ENCODE results near the gene KIAA2012.
"Not testable (repeated sequence)": the region's sequence is repeated elsewhere in the genome, so short reads cannot be mapped to it uniquely, and the experiment has no call there.

KIAA2012 gene

DNA sequence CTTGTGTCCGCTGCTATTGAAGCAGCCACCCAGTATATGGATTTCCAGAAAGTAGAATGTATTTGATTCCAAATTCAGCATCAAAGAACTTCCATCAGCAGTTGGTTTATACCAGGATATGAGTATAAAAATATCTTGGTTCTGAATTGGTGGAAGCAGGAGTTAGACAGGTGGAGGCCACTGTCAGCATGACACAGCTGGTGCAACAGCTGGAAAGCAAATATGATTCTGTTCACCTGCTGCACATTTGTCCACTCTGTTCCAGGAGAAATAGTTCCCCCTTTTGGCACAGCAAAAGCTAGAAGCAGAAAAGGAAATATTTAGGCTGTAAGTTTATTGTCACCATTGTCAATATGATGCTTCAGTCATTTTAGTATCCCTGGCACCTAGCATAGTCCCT is 41.2 kb downstream of the KIAA2012 start:
- no peak for DNase-seq (ENCODE audit: extremely low read depth in 1 of 2, low read depth in 1 of 2)

- DNase-seq (ENCODE audit: extremely low read depth in 1 of 2, low read depth in 1 of 2), result no peak
These were observed 41.7 kb downstream of the KIAA2012 start for GRCh38 chr2:202114795-202115194.

DNA sequence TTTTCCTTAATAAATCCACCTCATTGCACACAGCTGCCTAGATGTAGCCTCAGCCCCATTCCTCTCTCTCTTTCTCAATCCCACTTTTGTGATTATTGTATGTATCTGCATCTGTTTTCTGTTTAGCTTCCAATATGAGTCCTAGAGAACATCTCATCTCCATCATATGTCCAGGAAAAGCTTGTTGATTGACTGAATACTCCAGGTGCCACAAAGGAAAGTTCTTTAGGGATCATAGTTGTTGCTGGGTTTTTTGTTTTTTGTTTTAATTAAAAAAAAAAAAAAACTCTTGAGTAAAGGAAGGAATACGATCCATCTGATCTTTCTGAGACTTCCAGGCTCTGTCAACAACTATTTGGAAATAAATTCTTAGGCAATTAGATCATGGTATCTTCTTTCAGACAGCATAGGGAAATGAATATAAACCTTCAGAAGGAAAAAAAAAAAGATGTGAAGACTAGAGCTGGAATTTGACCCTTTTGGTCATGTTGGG is 42.5 kb downstream of the KIAA2012 start:
- no peak for DNase-seq (ENCODE audit: extremely low read depth in 1 of 2, low read depth in 1 of 2)

DNA sequence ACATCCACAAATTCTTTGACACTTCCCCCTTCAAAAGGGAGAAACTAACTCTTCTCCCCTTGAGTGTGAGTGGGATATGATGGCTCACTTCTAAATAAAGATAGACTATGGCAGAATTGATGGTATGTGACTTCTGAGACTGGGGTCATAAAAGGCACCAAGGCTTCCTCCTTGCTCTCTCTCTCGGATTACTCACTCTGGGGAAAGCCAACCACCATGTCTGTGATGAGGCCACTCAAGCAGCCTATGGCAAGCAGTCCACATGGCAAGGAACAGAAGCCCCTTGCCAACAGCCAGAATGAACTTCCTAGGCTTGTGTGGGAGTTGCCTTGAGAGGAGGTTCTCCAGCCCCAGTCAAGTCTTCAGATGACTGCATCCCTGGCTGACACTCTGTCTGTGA is 43.6 kb downstream of the KIAA2012 start:
- no peak for DNase-seq (ENCODE audit: extremely low read depth in 1 of 2, low read depth in 1 of 2)

GRCh38 chr2:202118168-202118567 is 45.1 kb downstream of the KIAA2012 start:
- no peak for DNase-seq (ENCODE audit: extremely low read depth in 1 of 2, low read depth in 1 of 2)

GRCh38 chr2:202120828-202121227 is 47.8 kb downstream of the KIAA2012 start:
- DNase-seq (ENCODE audit: extremely low read depth in 1 of 2, low read depth in 1 of 2), result no peak

GRCh38 chr2:202121532-202122162 is 48.6 kb downstream of the KIAA2012 start:
- no peak for DNase-seq (ENCODE audit: extremely low read depth in 1 of 2, low read depth in 1 of 2)

DNA sequence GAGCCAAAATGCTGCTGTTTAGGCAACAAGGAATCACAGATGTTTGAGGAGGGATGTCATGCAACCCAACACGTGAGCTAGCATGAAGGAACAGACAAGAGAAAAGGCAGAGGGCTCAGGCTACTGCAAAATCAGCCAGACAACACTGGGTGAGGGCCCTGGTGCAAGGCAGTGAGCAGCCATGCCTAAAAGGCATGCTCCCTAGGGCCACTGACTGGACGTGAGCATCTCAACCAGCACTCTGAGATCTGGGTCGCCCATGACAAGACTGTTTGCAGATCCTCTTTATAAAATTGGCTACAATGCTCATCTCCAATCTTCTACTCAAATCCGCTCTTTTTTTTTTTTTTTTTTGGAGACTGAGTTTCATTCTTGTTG is 49.1 kb downstream of the KIAA2012 start:
- no peak for DNase-seq (ENCODE audit: extremely low read depth in 1 of 2, low read depth in 1 of 2)

DNA sequence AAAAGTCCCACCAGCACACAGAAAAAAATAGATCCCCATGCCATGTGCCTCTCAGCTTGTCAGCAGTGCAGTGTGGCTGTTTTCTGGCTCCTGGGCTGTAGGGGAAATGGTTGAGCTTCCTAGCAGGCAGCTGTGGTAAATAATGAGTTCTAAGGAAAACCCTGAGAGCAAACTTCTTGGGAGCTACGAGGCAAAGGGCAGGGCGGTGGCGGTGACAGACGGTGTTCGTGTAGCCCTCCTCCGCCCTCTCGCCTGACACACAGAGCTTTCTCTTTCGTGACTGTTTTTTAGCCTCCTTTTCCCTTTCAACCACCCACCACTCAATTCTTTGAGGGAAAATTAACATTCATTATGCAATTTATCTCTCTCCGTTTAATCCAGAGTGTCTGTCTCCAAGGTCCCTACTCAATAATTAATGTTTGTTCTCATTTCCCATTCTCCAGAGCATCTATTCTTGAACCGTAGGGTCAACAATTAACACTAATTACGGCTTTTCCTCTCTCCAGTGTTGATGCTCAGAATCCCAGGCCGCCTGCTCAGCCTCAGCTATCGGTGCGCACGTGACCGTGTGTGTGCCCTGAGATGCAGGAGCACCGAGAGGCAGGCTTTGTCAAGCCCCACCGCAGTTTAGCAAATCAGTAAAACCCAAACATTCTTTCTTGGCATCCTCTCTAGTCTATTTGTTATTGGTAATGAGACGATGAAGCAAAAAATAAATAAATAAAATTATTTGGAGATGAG is 50.1 kb downstream of the KIAA2012 start:
- no peak for DNase-seq (ENCODE audit: extremely low read depth in 1 of 2, low read depth in 1 of 2)

DNA sequence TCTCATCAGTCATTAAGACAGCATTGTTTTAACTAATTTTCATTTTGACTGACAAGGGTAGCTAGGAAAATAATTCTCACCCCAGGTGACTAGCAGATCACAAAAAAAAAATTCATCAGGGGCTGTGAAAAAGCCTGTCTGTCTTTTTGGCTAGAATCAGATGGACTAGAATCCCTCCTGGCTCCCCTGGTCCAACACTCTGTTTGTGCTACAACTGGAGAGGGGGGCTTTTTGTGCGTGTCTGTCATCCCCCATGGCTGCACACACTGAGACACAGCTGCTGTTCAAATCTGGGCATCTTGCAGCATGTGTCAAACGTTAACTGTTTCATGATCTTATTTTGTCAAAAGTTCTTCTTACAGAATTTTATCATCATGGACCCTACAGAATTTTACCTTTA is 51.2 kb downstream of the KIAA2012 start:
- DNase-seq (ENCODE audit: extremely low read depth in 1 of 2, low read depth in 1 of 2), result no peak

GRCh38 chr2:202127687-202128331 is 54.8 kb downstream of the KIAA2012 start:
- DNase-seq (ENCODE audit: extremely low read depth in 1 of 2, low read depth in 1 of 2), result no peak

- no peak for DNase-seq (ENCODE audit: extremely low read depth in 1 of 2, low read depth in 1 of 2)
These were observed 56.8 kb downstream of the KIAA2012 start for GRCh38 chr2:202129841-202130240.

DNA sequence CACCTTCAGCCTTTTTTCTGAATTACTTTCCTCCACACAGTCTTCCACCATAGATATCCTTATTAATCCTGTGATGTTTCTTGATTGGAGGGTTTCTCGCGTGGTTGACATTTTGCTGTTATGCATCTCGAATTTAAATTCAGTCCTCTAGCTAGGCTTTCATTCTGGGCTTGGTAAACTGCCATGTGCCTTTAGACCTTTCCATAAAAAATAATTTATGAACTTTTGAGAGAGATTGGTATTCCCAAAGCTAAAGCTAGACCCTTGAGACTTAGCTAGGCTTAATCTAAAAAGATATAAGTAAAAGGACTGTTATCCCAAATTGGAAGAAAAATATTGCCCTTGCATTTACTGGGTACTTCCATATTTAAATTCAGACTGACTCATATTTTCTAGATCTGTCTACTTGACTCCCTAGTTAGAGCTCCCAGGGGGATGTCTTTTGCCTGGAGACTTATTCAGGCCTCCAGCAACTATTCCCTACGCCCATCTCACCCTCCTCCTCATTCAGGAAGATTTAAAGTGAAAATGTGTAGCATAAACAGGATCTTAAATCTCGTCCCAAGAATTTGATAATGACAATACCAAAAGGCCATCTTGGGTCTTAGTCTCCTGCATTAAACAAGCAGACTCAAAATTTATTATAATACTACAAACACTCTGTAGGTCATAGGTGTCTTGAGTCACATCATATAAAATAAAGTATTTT is 60.3 kb downstream of the KIAA2012 start:
- no peak for DNase-seq (ENCODE audit: extremely low read depth in 1 of 2, low read depth in 1 of 2)

- no peak for DNase-seq (ENCODE audit: extremely low read depth in 1 of 2, low read depth in 1 of 2)
These were observed 60.8 kb downstream of the KIAA2012 start for GRCh38 chr2:202133909-202134265.

DNA sequence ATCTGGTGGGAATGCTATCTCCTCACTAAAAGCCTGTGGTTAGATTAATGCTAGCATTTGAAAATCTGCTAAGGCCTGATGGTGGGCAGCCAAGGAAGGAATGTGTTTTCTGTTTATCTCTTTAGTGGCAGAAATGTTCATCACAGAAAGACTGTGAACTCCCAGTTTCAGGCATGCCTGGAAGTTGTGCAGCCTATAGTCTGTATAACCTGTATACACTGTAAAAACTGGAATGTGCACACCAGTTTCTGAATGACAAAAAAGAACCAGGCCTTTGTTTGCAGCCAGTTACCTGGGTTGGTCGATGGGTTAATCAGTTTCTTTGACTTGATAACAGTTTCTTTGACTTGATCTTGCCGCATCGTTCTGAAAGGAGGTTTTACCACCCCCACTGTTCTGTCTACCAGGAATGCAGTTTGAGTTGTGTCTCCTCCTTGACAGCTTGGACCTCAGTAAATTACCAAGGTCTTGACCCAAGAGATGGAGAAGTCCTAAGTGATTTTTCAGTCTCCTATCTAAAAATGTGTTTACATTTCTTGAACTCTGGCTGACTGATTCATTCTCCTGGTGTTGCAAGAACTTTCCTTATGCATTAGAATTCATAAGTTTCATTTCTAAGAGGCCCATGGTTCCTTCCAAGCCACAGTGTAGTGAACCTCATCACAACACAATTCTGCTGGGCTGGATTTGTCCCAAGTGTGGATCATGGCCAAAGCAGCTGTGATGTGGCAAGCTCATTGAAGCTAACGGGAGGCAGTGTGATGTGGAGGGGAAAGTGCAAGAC is 62.2 kb downstream of the KIAA2012 start:
- DNase-seq (ENCODE audit: extremely low read depth in 1 of 2, low read depth in 1 of 2), result no peak

GRCh38 chr2:202136039-202136438 is 63.0 kb downstream of the KIAA2012 start:
- DNase-seq (ENCODE audit: extremely low read depth in 1 of 2, low read depth in 1 of 2), result not testable (repeated sequence)

DNA sequence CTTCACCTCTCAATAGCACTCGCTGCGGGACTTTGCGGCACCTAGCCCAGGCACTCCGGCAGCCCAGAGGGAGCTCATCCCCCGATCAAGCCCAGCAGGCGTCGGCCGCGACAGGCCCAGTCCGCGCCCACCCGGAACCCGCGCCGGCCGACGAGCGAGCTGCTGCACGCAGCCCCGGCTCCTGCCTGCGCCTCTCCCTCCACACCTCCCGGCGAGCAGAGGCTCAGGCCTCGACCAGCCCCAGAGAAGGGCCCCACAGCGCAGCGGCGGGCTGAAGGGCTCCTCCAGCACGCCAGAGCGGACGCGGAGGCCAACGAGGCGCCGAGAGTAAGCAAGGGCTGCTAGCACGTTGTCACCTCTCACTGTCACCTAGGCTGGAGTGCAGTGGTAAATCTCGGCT is 63.5 kb downstream of the KIAA2012 start:
- DNase-seq (ENCODE audit: extremely low read depth in 1 of 2, low read depth in 1 of 2), result no peak

DNA sequence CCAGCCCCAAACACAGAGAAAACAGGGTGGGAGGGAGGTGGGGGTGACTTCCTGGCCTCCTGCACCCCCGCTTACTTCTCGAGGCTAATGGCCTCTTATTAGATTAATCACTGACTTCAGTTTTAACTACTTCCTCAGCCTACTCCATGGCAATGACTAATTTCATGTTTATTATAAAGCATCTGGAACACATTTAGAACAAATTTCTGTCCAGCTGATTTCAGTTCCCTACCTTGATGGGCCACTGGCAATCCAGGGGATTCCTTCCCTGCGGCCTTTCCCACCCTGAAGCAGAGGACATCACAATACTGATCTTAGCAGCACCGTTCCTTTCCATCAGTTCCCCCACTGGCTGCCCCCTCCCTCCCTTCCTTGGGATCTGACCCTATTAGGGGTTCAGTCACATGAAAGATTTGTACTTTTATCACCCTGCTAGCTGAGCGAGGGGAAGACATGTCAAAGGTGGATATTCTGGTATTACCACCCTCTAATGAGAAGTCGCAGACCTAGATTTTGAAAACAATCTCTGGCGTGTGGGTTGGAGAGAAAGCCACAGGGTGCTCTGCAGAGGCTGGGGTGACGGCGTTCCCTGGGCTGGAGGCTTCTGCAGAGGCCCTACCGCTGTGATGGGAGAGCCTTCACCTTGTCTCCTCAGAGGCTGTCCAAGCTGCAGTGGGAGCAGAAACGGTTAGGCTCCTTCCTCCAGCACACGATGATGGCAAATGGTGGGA is 67.6 kb downstream of the KIAA2012 start:
- DNase-seq (ENCODE audit: extremely low read depth in 1 of 2, low read depth in 1 of 2), result no peak

GRCh38 chr2:202141329-202141947 is 68.4 kb downstream of the KIAA2012 start:
- no peak for DNase-seq (ENCODE audit: extremely low read depth in 1 of 2, low read depth in 1 of 2)

DNA sequence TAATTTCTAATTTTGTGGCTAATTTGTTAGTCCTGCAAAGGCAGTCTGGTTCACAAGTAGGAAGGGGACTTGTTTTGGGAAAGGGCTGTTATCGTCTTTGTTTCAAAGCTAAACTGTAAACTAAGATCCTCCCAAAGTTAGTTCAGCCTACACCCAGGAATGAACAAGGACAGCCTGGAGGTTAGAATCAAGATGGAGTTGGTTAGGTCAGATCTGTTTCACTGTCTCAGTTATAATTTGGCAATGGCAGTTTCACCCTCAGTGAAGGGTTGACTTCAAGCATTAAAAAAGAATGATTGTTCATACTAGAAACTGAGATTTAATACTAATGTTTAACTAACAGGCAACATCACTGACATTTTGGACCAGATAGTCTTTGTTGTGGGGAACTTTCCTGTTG is 69.5 kb downstream of the KIAA2012 start:
- DNase-seq (ENCODE audit: extremely low read depth in 1 of 2, low read depth in 1 of 2), result no peak
